H1 (cell line): ENCODE measurements around the gene SMARCC2. TPM values are rescaled to one million over a fixed set of nuclear protein-coding genes. Genes with fewer than 3 reads are reported as not detected.
A peak's percentile ranks its signal among the peaks of the same experiment; 100 is the strongest.

Source experiments
- CTCF ChIA-PET: fragments of 300-600 bp; sonication (Branson Sonifier 250); formaldehyde crosslinking; loops from one replicate; lab custom pipeline; 2021; ENCODE audit not compliant: partially characterized antibody; lab: Charles Lee
- POLR2A ChIA-PET: fragments of 300-600 bp; sonication (Branson Sonifier 250); formaldehyde crosslinking; loops from one replicate; lab custom pipeline; 2021; ENCODE audit warnings: inconsistent platforms; ENCODE audit not compliant: partially characterized antibody; lab: Charles Lee
- DNase-seq, 2 experiments: peaks; one replicate each; pipeline versions ENCODE4 v3.0.0 to v3.0.0-alpha.2; 2010 to 2022; ENCODE audit warnings: low spot score in 2 of 2, low read depth in 1 of 2, mixed read lengths in 1 of 2
- FAIRE-seq: peaks from 2 replicates; lab custom pipeline; 2011; peaks lifted over from hg19 to GRCh38; lab: Jason Lieb, UNC
- H2AFZ ChIP-seq: 2 replicates; pipeline ENCODE4 v1.8.1; 2012; ENCODE audit warnings: low read length, inconsistent platforms
- H2AK5ac ChIP-seq: 2 replicates; pipeline ENCODE4 v1.6.1; 2013; ENCODE audit warnings: low read depth, low read length
- H2BK120ac ChIP-seq: replicated peaks from 2 replicates; pipeline ENCODE3; 2013; ENCODE audit warnings: low read depth, low read length, inconsistent platforms
- H2BK12ac ChIP-seq: 2 replicates; pipeline ENCODE4 v1.6.1; 2013; ENCODE audit warnings: low read depth, low read length
- H2BK15ac ChIP-seq: 2 replicates; pipeline ENCODE4 v1.6.1; 2013; ENCODE audit warnings: low read length
- H2BK20ac ChIP-seq: 2 replicates; pipeline ENCODE4 v1.6.1; 2013; ENCODE audit warnings: low read length
- H2BK5ac ChIP-seq: 2 replicates; pipeline ENCODE4 v1.6.1; 2013; ENCODE audit warnings: low read depth, low read length
- H3K14ac ChIP-seq: 2 replicates; pipeline ENCODE4 v1.6.1; 2013; ENCODE audit warnings: inconsistent platforms; ENCODE audit not compliant: insufficient read length
- H3K18ac ChIP-seq: 2 replicates; pipeline ENCODE4 v1.6.1; 2013; ENCODE audit warnings: low read length; ENCODE audit errors: extremely low read depth
- H3K23ac ChIP-seq: 2 replicates; pipeline ENCODE4 v1.6.1; 2013; ENCODE audit warnings: inconsistent platforms; ENCODE audit not compliant: insufficient read length
- H3K23me2 ChIP-seq: 2 replicates; pipeline ENCODE4 v1.6.1; 2013; ENCODE audit warnings: low read depth, low read length
- H3K27ac ChIP-seq: 2 replicates; pipeline ENCODE4 v1.6.1; 2011; ENCODE audit warnings: low read depth, low read length, inconsistent platforms
- H3K27me3 ChIP-seq, 4 experiments: replicated peaks in 1 of 4; 1 replicate in 1 of 4; 2 replicates in 3 of 4; pipeline versions ENCODE4 v1.6.1 to v1.8.1; 2011 to 2013; ENCODE audit warnings: low read length in 3 of 4, mild to moderate bottlenecking in 3 of 4, inconsistent platforms in 2 of 4, mixed read lengths in 2 of 4, moderate library complexity in 1 of 4; ENCODE audit not compliant: control insufficient read depth in 3 of 4, insufficient read depth in 3 of 4; ENCODE audit errors: extremely low read depth in 1 of 4
- H3K36me3 ChIP-seq, 4 experiments: 2 replicates each; pipeline versions ENCODE4 v1.6.1 to v1.8.1; 2011 to 2013; ENCODE audit warnings: mild to moderate bottlenecking in 4 of 4, low read length in 3 of 4, moderate library complexity in 2 of 4, control low read depth in 1 of 4, inconsistent platforms in 1 of 4; ENCODE audit not compliant: insufficient read depth in 4 of 4, control insufficient read depth in 2 of 4
- H3K4ac ChIP-seq: replicated peaks from 2 replicates; pipeline ENCODE3; 2013; ENCODE audit warnings: low read length, low read depth, mixed read lengths, inconsistent platforms; ENCODE audit not compliant: insufficient read length
- H3K4me1 ChIP-seq, 4 experiments: replicated peaks in 1 of 4; 1 replicate in 1 of 4; 2 replicates in 3 of 4; pipeline versions ENCODE4 v1.6.1 to v1.8.1; 2011 to 2013; ENCODE audit warnings: low read length in 3 of 4, inconsistent platforms in 2 of 4, mixed read lengths in 1 of 4; ENCODE audit not compliant: insufficient read depth in 4 of 4, control insufficient read depth in 3 of 4
- H3K4me2 ChIP-seq, 2 experiments: 2 replicates each; pipeline versions ENCODE4 v1.6.1 to v1.8.1; 2011 to 2013; ENCODE audit warnings: low read depth in 2 of 2, low read length in 2 of 2, control low read depth in 1 of 2, inconsistent platforms in 1 of 2, mild to moderate bottlenecking in 1 of 2; ENCODE audit not compliant: insufficient read depth in 1 of 2
- H3K4me3 ChIP-seq, 4 experiments: fragments of 200-600, 300-600 bp in 1 of 4; sonication (generic), shearing (Covaris generic), sonication (Bioruptor Twin) in 1 of 4; 2 replicates each; pipeline versions ENCODE4 v1.5.1 to v1.8.1; 2011 to 2016; ENCODE audit warnings: low read length in 4 of 4, low read depth in 3 of 4, control low read depth in 2 of 4, inconsistent platforms in 2 of 4, mild to moderate bottlenecking in 2 of 4, mixed read lengths in 1 of 4, moderate library complexity in 1 of 4; ENCODE audit not compliant: insufficient read depth in 2 of 4; ENCODE audit errors: extremely low read depth in 1 of 4
- H3K56ac ChIP-seq: replicated peaks from 2 replicates; pipeline ENCODE3; 2013; ENCODE audit warnings: low read depth, mild to moderate bottlenecking, mixed read lengths, low read length, inconsistent platforms; ENCODE audit not compliant: insufficient read length
- H3K79me1 ChIP-seq: 2 replicates; pipeline ENCODE4 v1.6.1; 2013; ENCODE audit warnings: low read depth, low read length, control low read depth
- H3K79me2 ChIP-seq, 2 experiments: 2 replicates each; pipeline versions ENCODE4 v1.6.1 to v1.8.1; 2012 to 2013; ENCODE audit warnings: low read length in 2 of 2, mild to moderate bottlenecking in 2 of 2, inconsistent platforms in 1 of 2; ENCODE audit not compliant: insufficient read depth in 2 of 2, control insufficient read depth in 1 of 2
- H3K9ac ChIP-seq, 4 experiments: replicated peaks in 1 of 4; 1 replicate in 1 of 4; 2 replicates in 3 of 4; pipeline versions ENCODE4 v1.6.1 to v1.8.1; 2011 to 2013; ENCODE audit warnings: low read depth in 3 of 4, low read length in 3 of 4, control low read depth in 2 of 4, mild to moderate bottlenecking in 2 of 4, moderate library complexity in 2 of 4, inconsistent platforms in 1 of 4; ENCODE audit errors: extremely low read depth in 1 of 4
- H3K9me3 ChIP-seq, 2 experiments: 2 replicates each; pipeline versions ENCODE4 v1.6.1 to v1.8.1; 2012 to 2013; ENCODE audit warnings: mild to moderate bottlenecking in 2 of 2, moderate library complexity in 2 of 2, control low read depth in 1 of 2, inconsistent platforms in 1 of 2, low read depth in 1 of 2, low read length in 1 of 2, mixed read lengths in 1 of 2; ENCODE audit not compliant: insufficient read depth in 2 of 2
- H4K20me1 ChIP-seq, 2 experiments: replicated peaks in 1 of 2; 2 replicates each; pipeline versions ENCODE3 to v1.8.1; 2011 to 2013; ENCODE audit warnings: inconsistent platforms in 2 of 2, low read length in 2 of 2, mild to moderate bottlenecking in 1 of 2; ENCODE audit not compliant: insufficient read depth in 2 of 2, control insufficient read depth in 1 of 2
- H4K5ac ChIP-seq: 2 replicates; pipeline ENCODE4 v1.6.1; 2013; ENCODE audit warnings: low read length, low read depth, mixed read lengths, inconsistent platforms; ENCODE audit not compliant: insufficient read length
- H4K8ac ChIP-seq: 2 replicates; pipeline ENCODE4 v1.8.0; 2013; ENCODE audit warnings: mild to moderate bottlenecking, moderate library complexity, low read length, inconsistent platforms; ENCODE audit not compliant: insufficient read depth; ENCODE audit errors: extremely low read depth
- H4K91ac ChIP-seq: replicated peaks from 2 replicates; pipeline ENCODE3; 2013; ENCODE audit warnings: low read length, mixed read lengths, inconsistent platforms; ENCODE audit not compliant: insufficient read length
- HDAC6 ChIP-seq: IDR thresholded peaks from one replicate; pipeline ENCODE4 v1.7.1; 2012; ENCODE audit warnings: low read depth, mild to moderate bottlenecking, inconsistent platforms, low read length, moderate library complexity
- POU5F1 ChIP-seq: IDR thresholded peaks from 2 replicates; pipeline ENCODE4 v1.6.1; 2011; ENCODE audit warnings: low read depth, mild to moderate bottlenecking, low read length, moderate library complexity
- RBBP5 ChIP-seq: IDR thresholded peaks from 2 replicates; pipeline ENCODE4 v1.7.1; 2012; ENCODE audit warnings: low read depth, mild to moderate bottlenecking, inconsistent platforms, low read length, moderate library complexity, borderline replicate concordance
- TAF7 ChIP-seq: optimal IDR thresholded peaks from 2 replicates; pipeline ENCODE3; 2011; ENCODE audit warnings: low read depth, mild to moderate bottlenecking, inconsistent platforms, low read length, moderate library complexity, borderline replicate concordance
- WGBS, 2 experiments: shearing (Covaris generic) in 1 of 2; methylation state at CpG; one replicate each; pipeline versions ENCODE4 v1.1.6 to v1.1.7; 2013 to 2015; ENCODE audit warnings: low lambda C conversion rate in 2 of 2, mixed read lengths in 2 of 2, inconsistent platforms in 1 of 2, low coverage in 1 of 2, missing lambda C conversion rate in 1 of 2; ENCODE audit not compliant: insufficient replicate concordance in 2 of 2, insufficient coverage in 1 of 2, insufficient read length in 1 of 2; ENCODE audit errors: extremely low coverage in 1 of 2, missing lambda C conversion rate in 1 of 2; 5-methylcytosine and 5-hydroxymethylcytosine counted together
- polyA plus RNA-seq, 7 experiments: library from polyadenylated mRNA; depleted of rRNA in 3 of 7; stranded (reverse) in 5 of 7; unstranded in 2 of 7; fragments of >200 nt in 5 of 7; fragments of 200-250 nt in 2 of 7; gene quantifications; 1 replicate in 5 of 7; 2 replicates in 1 of 7; 4 replicates in 1 of 7; pipeline versions ENCODE4 v1.2.1 to v1.2.3, GENCODE V29; 2011 to 2013; ENCODE audit warnings: missing spikeins in 2 of 7, mixed read lengths in 2 of 7
- total RNA-seq: library from RNA; stranded (reverse); fragmentation: NEBNext Ultra II Directional; extraction: Animal tissue kit (Norgen Biotek cat#: 25700); gene quantifications from 2 replicates; pipeline ENCODE4 v1.2.1, GENCODE V29; 2021
- TF ChIP-seq, protein P1 (sequence below), 3 experiments: IDR thresholded peaks; 1 replicate in 2 of 3; 2 replicates in 1 of 3; pipeline versions ENCODE4 v1.5.1 to v1.6.1; 2011; ENCODE audit warnings: low read length in 3 of 3, mild to moderate bottlenecking in 3 of 3, inconsistent platforms in 2 of 3, low read depth in 1 of 3, moderate library complexity in 1 of 3; ENCODE audit not compliant: insufficient read depth in 1 of 3; ENCODE audit errors: control extremely low read depth in 1 of 3
- TF ChIP-seq, protein P2 (sequence below): IDR thresholded peaks from 2 replicates; pipeline ENCODE4 v1.6.1; 2011; ENCODE audit warnings: low read depth, mild to moderate bottlenecking, low read length; ENCODE audit not compliant: insufficient read depth

SMARCC2 gene
- total and polyA plus RNA-seq, 2 of the 8 experiments (the other 6 are each of a cell fraction or from before 2014, with no cell fraction given): 33.9 to 78.5 TPM

DNA sequence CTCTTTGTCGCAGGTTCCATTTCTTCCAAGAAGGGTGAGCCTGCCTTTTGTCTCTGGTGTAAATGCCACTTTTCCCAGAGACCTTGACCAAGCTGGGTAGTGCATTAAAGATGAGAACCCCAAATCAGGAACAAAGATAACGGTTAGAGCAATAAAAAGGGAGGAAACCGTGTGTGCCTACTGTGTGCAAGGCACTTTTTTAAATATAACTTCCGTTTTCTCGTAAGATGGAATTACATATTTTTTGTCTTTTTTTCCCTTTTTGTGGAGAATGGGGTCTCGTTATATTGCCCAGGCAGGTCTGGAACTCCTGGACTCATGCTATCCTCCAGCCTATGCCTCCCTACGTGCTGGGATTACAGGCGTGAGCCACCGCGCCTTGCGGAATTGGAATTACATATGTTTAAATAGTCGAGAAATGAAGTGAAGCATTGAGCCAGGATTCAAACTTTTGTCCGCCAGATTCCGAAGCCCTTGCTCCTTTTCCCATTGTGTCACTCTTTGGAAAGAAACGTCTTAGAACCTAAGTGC is 34.4 kb upstream of the SMARCC2 start:
- H2AFZ ChIP-seq: peak overlapping the region; percentile 64; the same call in 1 of the 2 replicates
- H3K36me3 ChIP-seq: peaks cover 0 to 4% (median 1%) of the 10 kb centered on the region in 4 experiments; a peak in 1 of 8 replicates

More for the DNA sequence above, 34.4 kb upstream of the SMARCC2 start:
- no peak overlapping the region for H3K9ac ChIP-seq
- H3K4me2 ChIP-seq: peak overlapping the region; percentile 63 to 100
- H3K4ac ChIP-seq: peak overlapping the region; percentile 63
- WGBS, 2 experiments: 49% methylated on average over 15 of the region's 15 CpGs; no CpG with 5 or more reads in 1 of the 2 experiments
- FAIRE-seq: no peak
- peaks cover 3 to 13% (median 6%) of the 10 kb centered on the region in 4 experiments; a peak in 6 of 7 replicates for H3K4me1 ChIP-seq
- peak overlapping the region; percentile 53 for H4K5ac ChIP-seq
- no peak overlapping the region for H4K91ac ChIP-seq
- peaks cover 6% of the 10 kb centered on the region for H3K79me1 ChIP-seq
- peaks cover 0 to 17% of the 10 kb centered on the region in 2 experiments; a peak in 2 of 4 replicates for H3K79me2 ChIP-seq
- no peaks in the 10 kb centered on the region for H3K9me3 ChIP-seq
- peaks cover 0 to 2% of the 10 kb centered on the region in 2 experiments for H4K20me1 ChIP-seq
- peaks cover 22% of the 10 kb centered on the region for H3K23me2 ChIP-seq
- H2BK15ac ChIP-seq: no peak overlapping the region
- no peak; the same call in 1 of the 2 replicates for TF ChIP-seq RBBP5
- no peak for TF ChIP-seq HDAC6
- no peak for TF ChIP-seq TAF7
- no peak for TF ChIP-seq POU5F1
- TF ChIP-seq, protein P1, sequence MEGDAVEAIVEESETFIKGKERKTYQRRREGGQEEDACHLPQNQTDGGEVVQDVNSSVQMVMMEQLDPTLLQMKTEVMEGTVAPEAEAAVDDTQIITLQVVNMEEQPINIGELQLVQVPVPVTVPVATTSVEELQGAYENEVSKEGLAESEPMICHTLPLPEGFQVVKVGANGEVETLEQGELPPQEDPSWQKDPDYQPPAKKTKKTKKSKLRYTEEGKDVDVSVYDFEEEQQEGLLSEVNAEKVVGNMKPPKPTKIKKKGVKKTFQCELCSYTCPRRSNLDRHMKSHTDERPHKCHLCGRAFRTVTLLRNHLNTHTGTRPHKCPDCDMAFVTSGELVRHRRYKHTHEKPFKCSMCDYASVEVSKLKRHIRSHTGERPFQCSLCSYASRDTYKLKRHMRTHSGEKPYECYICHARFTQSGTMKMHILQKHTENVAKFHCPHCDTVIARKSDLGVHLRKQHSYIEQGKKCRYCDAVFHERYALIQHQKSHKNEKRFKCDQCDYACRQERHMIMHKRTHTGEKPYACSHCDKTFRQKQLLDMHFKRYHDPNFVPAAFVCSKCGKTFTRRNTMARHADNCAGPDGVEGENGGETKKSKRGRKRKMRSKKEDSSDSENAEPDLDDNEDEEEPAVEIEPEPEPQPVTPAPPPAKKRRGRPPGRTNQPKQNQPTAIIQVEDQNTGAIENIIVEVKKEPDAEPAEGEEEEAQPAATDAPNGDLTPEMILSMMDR (IDR thresholded peaks at IDR 0.05; ENCODE audit: control extremely low read depth in 1 of 3, insufficient read depth in 1 of 3, low read depth in 1 of 3, low read length in 3 of 3): no peak
- TF ChIP-seq, protein P2, sequence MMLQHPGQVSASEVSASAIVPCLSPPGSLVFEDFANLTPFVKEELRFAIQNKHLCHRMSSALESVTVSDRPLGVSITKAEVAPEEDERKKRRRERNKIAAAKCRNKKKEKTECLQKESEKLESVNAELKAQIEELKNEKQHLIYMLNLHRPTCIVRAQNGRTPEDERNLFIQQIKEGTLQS: no peak
- H2AK5ac ChIP-seq: 0 out of 2 replicates have a peak overlapping the region, but pooled peaks have one; percentile 0
- H3K56ac ChIP-seq: no peak overlapping the region
- no peak overlapping the region for H3K23ac ChIP-seq
- H3K18ac ChIP-seq: peak overlapping the region; percentile 54; the same call in 1 of the 2 replicates
- H3K14ac ChIP-seq: no peak overlapping the region
- POLR2A ChIA-PET: interaction anchor here (1.0 to 9.8 kb wide), 8 partner anchors 10 to 96 kb away, joined by 3 to 203 read pairs (median 31); partner anchors contain the start of genes ANKRD52, CNPY2, ESYT1 and SMARCC2
- H2BK20ac ChIP-seq: no peak overlapping the region
- CTCF ChIA-PET: interaction anchor here (0.8 to 4.2 kb wide), 11 partner anchors 10 to 105 kb away, joined by 3 to 89 read pairs (median 22); partner anchors contain the start of genes ANKRD52, SMARCC2 and ZC3H10
- H3K27me3 ChIP-seq: no peaks in the 10 kb centered on the region
- no peak for DNase-seq
- H3K27ac ChIP-seq: peak overlapping the region; percentile 59; the same call in 1 of the 2 replicates
- H2BK12ac ChIP-seq: no peak overlapping the region; the same call in 1 of the 2 replicates
- H2BK5ac ChIP-seq: peak overlapping the region; percentile 55; the same call in 1 of the 2 replicates
- H2BK120ac ChIP-seq: peak overlapping the region; percentile 9
- peak overlapping the region in 3 of 4 experiments; percentile 10 to 47 (median 14); a peak in 5 of 8 replicates for H3K4me3 ChIP-seq
- no peak overlapping the region for H4K8ac ChIP-seq
